Left cardiac atrium (tissue), 4 donors: ENCODE measurements around the gene VIPR2. TPM values are rescaled to one million over a fixed set of nuclear protein-coding genes. Genes with fewer than 3 reads are reported as not detected.

Source experiments
- ATAC-seq, 2 donors: fragments of 200-7000 bp; cut with Tn5 transposase; one replicate each; pipeline ENCODE4 v1.9.1; 2020; ENCODE audit warnings: mild to moderate bottlenecking in 2 of 2, moderate library complexity in 2 of 2
- DNase-seq: peaks from one replicate; pipeline ENCODE4 v3.0.0-alpha.2; 2020
- intact Hi-C, 2 donors: fragments of 100-400 bp; cut with DNase I; formaldehyde crosslinking; loops; one replicate each; pipeline versions ENCODE4 v1.14.1 to v1.15.1; 2022 to 2023
- total RNA-seq, 2 donors: library from RNA; stranded (reverse); fragmentation: NEBNext Ultra II Directional; extraction: Animal tissue kit (Norgen Biotek cat#: 25700); gene quantifications; one replicate each; pipeline ENCODE4 v1.2.1, GENCODE V29; 2021
- donor health status: DM: no; HTN: yes; CAD: no.
- donor health status: DM: no; HTN: yes; CAD: no; lungs with severe emphysema.
- donor health status: DM: yes; HTN: yes; CAD: no.
- donor health status: Dilated cardiomyopathy.

VIPR2 gene
- total RNA-seq, 2 donors from 2014 or later: 6.3 to 8.5 TPM

DNA sequence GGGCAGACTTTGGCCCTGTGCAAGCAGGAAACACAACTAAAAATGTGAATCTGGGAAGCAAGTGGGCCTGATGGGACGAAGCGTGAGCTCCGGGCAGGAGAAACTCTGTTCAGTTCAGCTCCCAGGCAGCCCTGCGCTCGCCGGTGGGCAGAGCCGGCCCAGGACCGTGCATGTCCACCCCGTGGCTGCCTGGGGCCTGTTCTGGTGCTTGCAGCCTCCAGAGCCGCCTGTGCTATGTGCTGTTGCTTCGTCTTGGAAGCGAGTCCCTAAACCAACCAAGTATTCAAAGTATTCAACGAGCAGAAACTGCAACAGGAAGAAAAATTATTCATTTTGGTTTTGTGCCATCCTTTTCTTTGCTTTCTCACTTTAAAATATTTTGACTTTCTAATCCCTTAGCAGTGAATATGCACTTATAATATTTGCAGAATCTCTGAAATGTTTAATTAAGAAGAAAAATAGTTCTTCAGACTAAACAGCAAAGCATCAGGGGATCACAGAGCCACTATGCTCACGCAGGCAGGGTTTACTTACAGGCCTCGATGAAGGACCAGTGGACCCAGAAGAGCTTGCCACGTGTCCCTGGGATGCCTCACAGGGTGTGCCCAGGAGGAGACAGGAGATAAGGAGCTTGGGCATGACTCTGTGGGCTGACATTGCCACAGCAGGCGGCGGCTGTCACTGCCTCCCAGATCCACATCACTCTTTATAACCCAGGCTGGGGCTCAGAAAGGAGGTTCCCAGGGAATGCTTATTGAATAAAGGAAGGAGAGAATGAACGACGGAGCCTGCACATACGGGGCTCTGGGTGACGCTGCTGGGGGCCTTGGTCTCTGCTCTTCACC, 45.6 kb downstream of the VIPR2 start:
- no peak for DNase-seq
- ATAC-seq: peak; percentile 39 to 44
- intact Hi-C loops: no loop called here

GRCh38 chr7:159098424-159098786, 46.3 kb downstream of the VIPR2 start:
- ATAC-seq: no peak
- intact Hi-C loops: no loop called here
- no peak for DNase-seq

GRCh38 chr7:159097661-159098423, 46.8 kb downstream of the VIPR2 start:
- intact Hi-C loops: no loop called here
- no peak for DNase-seq
- ATAC-seq: peak; percentile 50 to 55

DNA sequence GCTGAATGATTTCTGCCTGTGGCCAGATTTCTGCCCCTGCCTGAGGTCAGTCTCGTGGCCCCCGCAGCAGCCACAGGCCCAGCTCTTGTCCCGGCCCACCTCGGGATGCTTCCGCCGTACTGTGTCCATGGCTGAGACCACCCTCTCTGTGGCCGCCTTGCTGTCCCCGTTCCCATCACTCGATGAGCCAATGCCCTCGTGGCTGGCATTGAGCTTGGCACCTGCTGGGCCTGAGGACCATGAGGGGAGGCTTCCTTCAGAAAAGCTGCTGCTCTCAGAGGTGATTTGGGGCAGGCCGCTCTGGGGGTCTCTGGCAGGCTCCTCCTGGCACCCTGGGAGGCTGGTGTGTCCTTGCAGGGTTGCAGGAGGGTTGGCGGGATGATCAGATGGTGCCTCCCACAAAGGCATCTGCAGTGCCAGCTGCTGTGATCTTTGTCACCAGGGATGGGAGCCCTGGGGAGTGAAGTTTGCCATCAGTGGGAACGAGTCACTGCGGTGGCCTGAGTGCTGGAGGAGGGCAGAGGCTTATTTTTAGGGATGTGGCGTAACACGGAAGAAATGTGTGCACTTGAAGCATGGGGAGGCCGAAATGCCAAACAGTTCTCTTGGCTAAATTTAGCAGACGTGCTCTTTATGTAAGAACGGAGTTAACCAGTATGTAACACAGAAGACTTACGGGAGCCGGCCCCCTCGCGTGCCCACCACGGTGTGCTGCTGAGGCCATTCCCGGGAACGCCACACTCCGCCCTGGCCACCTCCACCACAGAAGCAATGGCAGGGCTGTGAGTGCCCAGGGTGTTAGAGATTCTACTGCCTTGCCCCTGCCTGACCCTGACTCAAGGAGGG, 47.7 kb downstream of the VIPR2 start:
- ATAC-seq (peak; percentile 82 to 83), DNase-seq (peak; percentile 64)
- intact Hi-C loops: no loop called here

DNA sequence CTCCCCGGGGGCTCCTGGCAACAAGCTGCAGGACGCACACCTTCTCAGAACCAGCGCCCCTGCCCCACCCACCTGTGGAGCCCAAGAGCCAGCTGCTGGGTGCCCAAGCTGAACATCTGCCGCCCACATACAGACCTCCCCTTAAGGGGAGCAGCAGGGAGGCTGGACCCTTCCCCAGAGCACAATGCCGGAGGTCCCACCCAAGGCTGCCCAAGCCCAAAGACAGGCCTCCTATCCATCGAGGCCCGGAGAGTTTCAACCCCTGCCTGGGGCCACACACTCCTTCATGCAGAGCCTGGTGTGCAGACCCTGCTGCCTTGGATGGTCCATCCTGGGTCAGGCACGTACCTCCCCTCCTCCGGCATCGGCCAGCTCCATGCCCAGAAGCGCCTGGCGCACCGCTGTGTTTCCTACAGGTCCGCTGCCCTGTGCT, 48.7 kb downstream of the VIPR2 start:
- DNase-seq (no peak), ATAC-seq (no peak)
- intact Hi-C loops: no loop called here

GRCh38 chr7:159094919-159095915, 49.5 kb downstream of the VIPR2 start:
- ATAC-seq: no peak
- intact Hi-C loops: no loop called here
- DNase-seq: no peak

DNA sequence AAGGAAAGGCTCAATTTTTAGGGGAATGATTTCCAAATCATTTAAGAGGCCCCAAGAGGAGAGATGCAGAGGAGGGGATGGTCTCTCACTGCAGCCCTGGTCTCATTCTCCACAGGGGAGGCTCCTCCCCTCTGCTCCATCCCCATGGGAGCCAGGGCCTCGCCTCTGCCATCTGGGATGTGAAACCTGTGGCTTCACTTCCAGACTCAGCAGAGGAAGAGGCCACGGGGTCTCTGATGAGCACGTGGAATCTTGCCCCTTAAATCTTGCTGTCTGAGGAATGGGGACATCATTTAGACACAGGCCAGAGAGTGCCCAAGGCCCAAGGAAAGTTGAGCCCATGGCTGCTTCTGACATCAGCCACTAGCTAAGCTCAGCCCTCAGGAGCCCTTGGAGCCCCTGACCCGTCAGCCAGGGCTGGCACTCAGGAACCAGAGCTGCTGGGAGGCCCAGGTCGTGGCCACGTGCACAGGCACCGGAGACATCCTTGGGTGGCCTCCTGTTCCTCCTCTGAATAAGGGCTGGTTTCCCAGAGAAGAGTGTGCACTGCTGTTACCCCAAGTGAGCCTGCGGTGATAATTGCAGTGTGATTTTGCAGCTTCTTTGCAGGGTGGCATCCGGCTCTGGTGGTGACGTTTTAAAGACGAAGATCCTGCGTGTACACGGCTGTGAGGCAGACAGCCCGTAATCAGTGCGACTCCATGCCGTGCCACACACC, 50.5 kb downstream of the VIPR2 start:
- ATAC-seq (no peak), DNase-seq (no peak)

GRCh38 chr7:159093351-159093971, 51.2 kb downstream of the VIPR2 start:
- ATAC-seq (no peak), DNase-seq (no peak)
- intact Hi-C loops: no loop called here

More for the DNA sequence above, 50.5 kb downstream of the VIPR2 start:
- intact Hi-C loops: no loop called here

DNA sequence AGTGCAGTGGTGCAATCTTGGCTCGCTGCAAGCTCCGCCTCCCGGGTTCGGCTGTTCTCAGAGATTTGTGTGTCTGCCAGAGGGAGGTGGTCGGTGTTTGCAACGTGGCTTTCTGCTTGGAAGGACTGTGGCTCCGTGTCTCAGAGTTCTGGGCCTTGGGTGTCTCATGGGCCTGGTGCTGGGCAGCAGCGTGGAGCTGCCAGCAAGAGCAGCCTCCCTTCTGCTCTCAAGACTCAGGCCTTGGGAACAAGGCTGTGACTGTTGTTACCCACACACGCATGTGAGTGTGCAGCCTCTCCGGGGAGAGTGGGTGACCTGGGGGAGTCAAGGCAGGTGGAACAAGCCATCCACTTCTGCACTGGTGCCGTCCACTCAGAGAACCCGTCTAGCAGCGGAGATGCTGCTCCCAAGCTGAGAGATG, 52.0 kb downstream of the VIPR2 start:
- ATAC-seq: no peak
- DNase-seq: no peak
- intact Hi-C loops: no loop called here

DNA sequence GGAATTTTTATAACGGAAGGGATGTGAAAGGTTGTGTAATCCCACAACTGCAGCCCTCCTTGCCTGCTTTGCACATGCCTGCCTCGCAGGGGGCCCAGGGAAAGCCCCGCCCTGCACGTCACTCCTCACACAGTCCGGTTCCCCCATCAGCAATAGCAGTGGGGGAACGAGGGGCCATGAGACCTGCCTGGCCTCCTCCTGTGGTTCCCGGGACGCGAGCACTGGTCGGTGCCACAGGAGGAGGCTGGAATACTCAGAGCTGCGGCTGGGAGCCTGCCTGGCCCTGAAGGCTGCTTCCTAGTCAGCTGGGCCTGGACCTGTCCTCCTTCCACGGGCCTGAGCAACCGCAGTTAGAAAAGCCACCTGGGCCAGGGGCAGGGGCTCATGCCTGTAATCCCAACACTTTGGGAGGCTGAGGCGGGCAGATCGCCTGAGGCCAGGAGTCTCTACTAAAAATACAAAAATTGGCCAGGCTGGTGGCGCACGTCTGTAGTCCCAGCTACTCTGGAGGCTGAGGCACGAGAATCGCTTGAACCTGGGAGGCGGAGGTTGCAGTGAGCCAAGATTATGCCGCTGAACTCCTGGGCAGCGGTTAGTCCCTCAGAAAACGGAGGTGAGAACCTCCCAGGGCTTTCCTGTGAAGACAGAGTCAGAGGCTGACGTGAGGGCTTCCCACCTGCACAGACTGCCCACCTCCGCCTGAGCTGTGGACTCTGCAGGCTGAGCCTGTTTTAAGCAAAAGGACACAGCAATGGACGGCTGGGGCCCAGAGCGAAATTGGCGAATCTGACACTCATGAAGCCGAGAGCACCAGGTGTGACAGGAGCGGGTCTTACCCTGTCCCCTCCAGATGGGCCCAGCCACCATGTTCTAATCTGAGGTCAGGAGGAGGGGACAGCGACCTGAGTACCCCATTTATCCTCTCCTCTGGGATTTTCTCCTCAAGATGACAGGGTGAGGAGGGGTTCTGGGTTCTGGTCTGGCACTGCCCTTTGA, 52.9 kb downstream of the VIPR2 start:
- intact Hi-C loops: no loop called here
- DNase-seq (no peak), ATAC-seq (no peak)

GRCh38 chr7:159091041-159091440, 53.6 kb downstream of the VIPR2 start:
- intact Hi-C loops: no loop called here
- no peak for ATAC-seq
- no peak for DNase-seq

DNA sequence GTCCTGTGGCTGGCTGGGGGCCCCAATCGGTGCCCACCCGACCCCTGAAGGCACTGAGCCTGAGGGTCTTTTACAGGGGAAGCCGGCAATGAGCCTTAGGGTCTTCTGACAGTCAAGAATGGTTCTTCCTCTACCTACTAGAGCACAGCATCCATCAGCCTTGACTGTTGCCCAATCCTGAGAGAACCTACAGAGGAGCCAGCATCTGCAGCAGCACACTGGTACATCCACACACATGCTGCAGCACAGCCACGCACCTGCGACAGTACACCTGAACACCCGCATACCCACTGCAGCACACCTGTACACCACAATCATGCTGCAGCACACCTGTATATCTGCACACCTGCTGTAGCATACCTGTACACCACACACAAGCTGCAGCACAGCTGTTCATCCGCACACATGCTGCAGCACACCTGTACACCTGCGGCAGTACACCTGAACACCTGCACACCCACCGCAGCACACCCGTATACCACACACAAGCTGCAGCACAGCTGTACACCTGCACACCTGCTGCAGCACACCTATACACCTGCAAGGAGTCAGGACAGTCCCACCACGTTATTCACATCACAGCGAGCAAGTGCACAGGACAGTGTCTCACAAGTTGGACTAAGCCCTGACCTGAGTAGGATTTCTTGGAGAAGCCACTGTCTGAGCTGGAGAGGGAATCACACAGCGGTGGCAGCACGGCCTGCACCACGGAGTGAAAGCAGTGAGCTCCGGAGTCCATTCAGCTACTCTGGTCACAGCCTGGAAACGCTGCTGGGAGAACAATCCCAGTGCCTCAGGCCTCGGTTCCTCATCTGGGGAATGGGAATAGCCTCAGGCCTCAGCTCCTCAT, 56.4 kb downstream of the VIPR2 start:
- intact Hi-C loops: no loop called here
- no peak for DNase-seq
- no peak for ATAC-seq

DNA sequence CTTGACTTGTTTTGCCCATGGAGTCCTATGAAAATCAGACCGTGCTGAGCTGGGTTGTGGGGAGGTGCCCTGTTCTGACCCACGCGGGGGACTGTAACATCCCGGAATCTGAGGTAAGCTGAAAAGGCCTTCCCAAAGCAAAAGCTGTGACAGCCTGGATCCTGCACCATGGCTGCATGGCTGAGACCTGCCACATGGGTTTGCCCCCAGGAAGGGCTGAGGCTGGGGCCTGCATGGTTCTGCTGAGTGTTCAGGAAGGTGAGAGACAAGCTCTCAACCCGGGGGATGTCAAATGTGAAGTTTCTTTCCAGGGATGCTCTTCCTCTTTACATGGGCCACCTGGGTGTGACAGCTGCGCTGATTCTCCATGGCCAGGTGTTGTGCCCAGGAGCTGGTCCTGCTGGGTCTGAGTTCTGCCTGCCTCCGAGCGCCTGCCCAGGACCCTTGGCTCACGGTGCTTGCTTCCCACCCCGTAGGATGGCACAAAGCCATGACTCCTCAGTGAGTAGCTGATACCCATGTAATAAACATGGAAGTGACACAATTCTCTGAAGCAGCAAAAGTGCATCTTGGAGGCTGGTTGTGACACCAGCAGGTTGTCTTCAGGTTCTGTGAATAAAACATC, 58.3 kb downstream of the VIPR2 start:
- DNase-seq (no peak), ATAC-seq (no peak)
- intact Hi-C loops: no loop called here

GRCh38 chr7:159084069-159084801, 60.4 kb downstream of the VIPR2 start:
- intact Hi-C loops: no loop called here
- no peak for DNase-seq
- peak; percentile 64 to 74 for ATAC-seq
